Lower lobe of right lung (tissue), 2 donors: Measurements from ENCODE around the gene VPS41. TPM values are rescaled to one million over a fixed set of nuclear protein-coding genes. Genes with fewer than 3 reads are reported as not detected.

ENCODE experiments used
- ATAC-seq, 2 donors: fragments of 200-7000 bp; cut with Tn5 transposase; one replicate each; pipeline ENCODE4 v1.9.1; 2020 to 2022; ENCODE audit warnings: mild to moderate bottlenecking in 2 of 2, moderate library complexity in 2 of 2
- DNase-seq: peaks from one replicate; pipeline ENCODE4 v3.0.0-alpha.2; 2020
- H3K27ac ChIP-seq: fragments of 200-600 bp; one replicate; pipeline ENCODE4 v1.8.0; 2022
- H3K27me3 ChIP-seq: fragments of 200-600 bp; one replicate; pipeline ENCODE4 v1.8.0; 2022; ENCODE audit warnings: low read depth
- H3K36me3 ChIP-seq: fragments of 200-600 bp; one replicate; pipeline ENCODE4 v1.8.0; 2022; ENCODE audit warnings: mild to moderate bottlenecking
- H3K4me1 ChIP-seq: fragments of 200-600 bp; one replicate; pipeline ENCODE4 v1.8.0; 2022
- H3K4me3 ChIP-seq: fragments of 200-600 bp; one replicate; pipeline ENCODE4 v1.8.0; 2022; ENCODE audit warnings: mild to moderate bottlenecking
- H3K9me3 ChIP-seq: fragments of 200-600 bp; one replicate; pipeline ENCODE4 v1.8.0; 2022
- intact Hi-C: fragments of 100-400 bp; cut with DNase I; formaldehyde crosslinking; loops from one replicate; pipeline ENCODE4 v1.11.0; 2022
- total RNA-seq: library from RNA; stranded (reverse); fragmentation: NEBNext Ultra II Directional; extraction: Animal tissue kit (Norgen Biotek cat#: 25700); gene quantifications from one replicate; pipeline ENCODE4 v1.2.1, GENCODE V29; 2021
- TF ChIP-seq, protein P1 (sequence below): fragments of 200-600 bp; IDR thresholded peaks from one replicate; pipeline ENCODE4 v1.8.0; 2022; ENCODE audit warnings: antibody characterized with exemption, mild to moderate bottlenecking
- donor health status: DM: no; HTN: yes; CAD: no; lungs with severe emphysema.

Gene VPS41
- total RNA-seq, 1 donor from 2014 or later: 103 TPM

DNA sequence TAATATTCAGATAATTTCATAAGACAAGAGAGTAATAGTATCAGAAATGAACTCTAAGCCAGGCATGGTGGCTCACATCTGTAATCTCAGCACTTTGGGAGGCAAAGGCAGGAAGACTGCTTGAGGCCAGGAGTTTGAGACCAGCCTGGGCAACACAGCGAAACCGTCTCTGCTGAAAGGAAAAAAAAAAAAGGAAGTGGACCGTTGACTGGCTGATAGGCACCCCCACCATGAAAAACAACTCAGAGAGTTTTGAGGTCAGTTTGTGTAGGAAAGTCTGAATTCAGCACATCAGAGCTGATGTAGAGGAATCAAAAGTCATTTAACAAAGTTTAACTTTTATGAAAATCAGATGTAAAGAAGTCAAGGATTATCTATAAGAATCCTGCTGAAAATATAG lies 214.7 kb downstream of the VPS41 start:
- Histone ChIP-seq H3K27me3 (no peaks in the 10 kb centered on the region), H3K4me1 (no peaks in the 10 kb centered on the region), H3K4me3 (no peak overlapping the region), H3K9me3 (no peaks in the 10 kb centered on the region), H3K27ac (no peak overlapping the region), H3K36me3 (no peaks in the 10 kb centered on the region)
- DNase-seq (no peak), ATAC-seq (no peak)
- intact Hi-C loops: no loop called here
- TF ChIP-seq, protein P1, sequence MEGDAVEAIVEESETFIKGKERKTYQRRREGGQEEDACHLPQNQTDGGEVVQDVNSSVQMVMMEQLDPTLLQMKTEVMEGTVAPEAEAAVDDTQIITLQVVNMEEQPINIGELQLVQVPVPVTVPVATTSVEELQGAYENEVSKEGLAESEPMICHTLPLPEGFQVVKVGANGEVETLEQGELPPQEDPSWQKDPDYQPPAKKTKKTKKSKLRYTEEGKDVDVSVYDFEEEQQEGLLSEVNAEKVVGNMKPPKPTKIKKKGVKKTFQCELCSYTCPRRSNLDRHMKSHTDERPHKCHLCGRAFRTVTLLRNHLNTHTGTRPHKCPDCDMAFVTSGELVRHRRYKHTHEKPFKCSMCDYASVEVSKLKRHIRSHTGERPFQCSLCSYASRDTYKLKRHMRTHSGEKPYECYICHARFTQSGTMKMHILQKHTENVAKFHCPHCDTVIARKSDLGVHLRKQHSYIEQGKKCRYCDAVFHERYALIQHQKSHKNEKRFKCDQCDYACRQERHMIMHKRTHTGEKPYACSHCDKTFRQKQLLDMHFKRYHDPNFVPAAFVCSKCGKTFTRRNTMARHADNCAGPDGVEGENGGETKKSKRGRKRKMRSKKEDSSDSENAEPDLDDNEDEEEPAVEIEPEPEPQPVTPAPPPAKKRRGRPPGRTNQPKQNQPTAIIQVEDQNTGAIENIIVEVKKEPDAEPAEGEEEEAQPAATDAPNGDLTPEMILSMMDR: no peak

DNA sequence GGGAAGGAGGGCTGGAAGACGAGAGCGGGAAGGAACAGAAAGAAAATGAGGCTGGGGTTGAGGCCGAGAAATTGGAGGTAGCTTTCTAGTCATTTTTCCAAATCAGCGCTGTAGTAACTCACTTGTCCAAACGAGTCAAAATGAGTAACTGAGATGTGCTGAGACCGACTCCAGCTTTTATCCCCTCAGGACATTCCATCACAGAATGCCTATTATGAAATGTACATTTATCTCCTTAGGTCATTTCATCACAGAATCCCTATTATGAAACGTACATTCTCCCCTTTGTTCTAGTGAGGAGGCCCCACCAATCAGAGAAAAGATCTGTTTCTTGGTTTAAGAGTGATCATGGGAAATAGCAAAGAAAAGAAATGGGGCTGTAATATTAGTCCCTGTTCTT lies 222.1 kb downstream of the VPS41 start:
- Histone ChIP-seq H3K27ac (no peak overlapping the region), H3K4me3 (no peak overlapping the region), H3K27me3 (no peaks in the 10 kb centered on the region), H3K4me1 (no peaks in the 10 kb centered on the region), H3K9me3 (no peaks in the 10 kb centered on the region), H3K36me3 (no peaks in the 10 kb centered on the region)
- intact Hi-C loops: no loop called here
- DNase-seq (no peak), ATAC-seq (no peak)
- TF ChIP-seq, protein P1: no peak

DNA sequence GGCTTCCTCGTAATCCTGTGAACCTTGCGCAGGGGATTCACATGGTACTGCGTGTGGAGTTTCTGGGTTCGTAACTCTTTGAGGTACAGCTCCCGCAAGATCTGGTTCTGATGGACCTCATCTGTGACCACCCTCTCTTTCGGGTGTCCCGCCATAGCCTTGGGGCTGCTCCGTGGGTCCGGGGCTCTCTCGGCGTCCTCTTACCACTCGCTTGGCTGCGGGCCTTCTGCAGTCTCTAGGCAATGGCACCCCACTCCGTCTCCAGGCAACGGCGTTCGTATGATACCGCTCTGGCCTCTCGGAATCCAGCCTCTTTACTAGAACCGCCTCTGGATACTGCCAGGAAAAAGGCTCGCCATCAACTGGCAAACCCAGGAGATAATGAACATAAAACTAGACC lies 223.1 kb downstream of the VPS41 start:
- DNase-seq (no peak), ATAC-seq (no peak)
- intact Hi-C loops: no loop called here
- TF ChIP-seq, protein P1: no peak
- no peaks in the 10 kb centered on the region for H3K36me3 ChIP-seq
- H3K4me1 ChIP-seq: no peaks in the 10 kb centered on the region
- no peaks in the 10 kb centered on the region for H3K9me3 ChIP-seq
- no peak overlapping the region for H3K27ac ChIP-seq
- H3K27me3 ChIP-seq: no peaks in the 10 kb centered on the region
- H3K4me3 ChIP-seq: no peak overlapping the region

DNA sequence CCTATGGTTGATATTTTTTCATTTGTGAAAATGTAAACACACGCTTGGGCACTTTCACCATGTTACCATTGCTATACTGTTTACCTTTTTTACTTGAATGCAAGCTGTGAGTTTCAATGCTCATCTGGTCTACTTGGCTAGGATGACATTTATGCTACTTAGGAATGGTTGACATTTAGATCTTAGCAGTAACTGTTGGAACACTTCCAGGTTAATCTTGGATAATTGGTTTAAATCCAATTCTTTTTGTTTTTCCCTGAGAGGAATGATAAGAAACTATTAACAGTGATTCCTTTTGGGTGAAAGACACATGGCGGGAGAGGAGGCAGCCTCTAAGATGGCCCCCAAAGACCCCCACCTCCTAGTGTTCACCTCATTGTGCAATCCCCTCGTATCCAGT lies 226.4 kb downstream of the VPS41 start:
- Histone ChIP-seq H3K4me3 (no peak overlapping the region), H3K9me3 (no peaks in the 10 kb centered on the region), H3K4me1 (no peaks in the 10 kb centered on the region), H3K27ac (no peak overlapping the region), H3K27me3 (no peaks in the 10 kb centered on the region), H3K36me3 (no peaks in the 10 kb centered on the region)
- TF ChIP-seq, protein P1: no peak
- ATAC-seq: no peak
- no peak for DNase-seq
- intact Hi-C loops: no loop called here

DNA sequence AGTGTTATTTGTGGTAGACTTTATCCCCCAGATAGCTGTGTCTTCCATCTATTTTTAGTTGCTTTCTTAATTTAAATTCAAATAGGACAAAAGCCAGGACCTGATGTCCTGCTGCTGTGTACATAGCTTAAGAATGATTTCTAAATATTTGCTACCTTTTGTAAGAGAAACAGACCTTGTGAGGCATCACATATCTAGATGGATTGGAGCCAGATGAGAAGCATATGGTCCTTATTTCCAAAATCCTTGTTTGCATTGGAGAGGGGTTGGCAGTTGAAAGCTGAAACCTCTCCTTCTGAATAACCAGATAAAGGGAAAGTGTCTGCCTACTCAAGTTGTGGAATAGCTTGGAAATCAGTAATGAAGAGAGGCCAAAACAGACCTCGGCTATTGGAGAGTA lies 227.1 kb downstream of the VPS41 start:
- H3K9me3 ChIP-seq: no peaks in the 10 kb centered on the region
- no peaks in the 10 kb centered on the region for H3K27me3 ChIP-seq
- H3K4me1 ChIP-seq: no peaks in the 10 kb centered on the region
- no peak for ATAC-seq
- H3K4me3 ChIP-seq: no peak overlapping the region
- no peak for DNase-seq
- no peaks in the 10 kb centered on the region for H3K36me3 ChIP-seq
- TF ChIP-seq, protein P1: no peak
- intact Hi-C loops: no loop called here
- H3K27ac ChIP-seq: no peak overlapping the region

DNA sequence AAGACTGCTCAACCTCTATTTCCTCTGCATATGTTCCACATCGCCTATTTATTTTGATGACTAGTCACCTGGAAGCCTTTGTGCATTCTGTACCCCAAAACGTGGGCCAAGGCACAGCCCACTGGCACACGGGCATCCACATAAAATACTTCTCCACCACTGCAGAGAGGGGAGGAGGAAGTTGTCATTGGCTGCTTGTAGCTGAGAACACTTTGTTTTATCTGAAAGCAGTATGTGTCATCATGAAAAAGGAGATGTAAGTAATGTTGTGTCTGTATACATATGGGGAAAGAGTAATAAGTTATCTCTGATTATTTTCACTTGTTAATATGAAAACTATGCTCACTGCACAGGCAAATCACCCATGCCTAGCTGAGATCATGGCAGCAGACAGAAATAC lies 229.6 kb downstream of the VPS41 start:
- Histone ChIP-seq H3K36me3 (no peaks in the 10 kb centered on the region), H3K9me3 (no peaks in the 10 kb centered on the region), H3K27ac (no peak overlapping the region), H3K4me3 (no peak overlapping the region), H3K27me3 (no peaks in the 10 kb centered on the region), H3K4me1 (no peaks in the 10 kb centered on the region)
- TF ChIP-seq, protein P1: no peak
- peak in 1 of 2 donors; percentile 37 for ATAC-seq
- DNase-seq: no peak
- intact Hi-C loops: no loop called here
